Measurements from ENCODE around the gene SND1.

Gene SND1

DNA sequence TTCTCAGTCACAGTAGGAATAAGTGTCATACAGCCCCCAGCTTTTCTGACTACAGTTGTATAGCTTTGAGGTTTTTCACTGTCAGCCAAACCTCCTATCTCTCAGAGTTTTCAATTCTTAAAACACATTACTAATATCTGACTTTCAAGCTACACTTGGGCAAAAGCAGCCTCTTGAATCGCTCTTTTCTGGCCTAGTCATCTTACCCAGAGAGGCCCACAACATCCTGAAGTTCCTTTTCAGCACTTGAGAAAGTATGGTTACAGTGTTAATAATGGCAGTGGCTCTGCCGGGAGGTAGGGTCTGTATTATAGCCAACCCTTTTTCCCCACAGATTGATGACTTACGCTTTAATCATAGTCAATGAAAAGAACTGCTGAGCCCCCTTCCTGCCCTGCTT, 198.2 kb downstream of the SND1 start:
- TF ChIP-seq, protein P1, sequence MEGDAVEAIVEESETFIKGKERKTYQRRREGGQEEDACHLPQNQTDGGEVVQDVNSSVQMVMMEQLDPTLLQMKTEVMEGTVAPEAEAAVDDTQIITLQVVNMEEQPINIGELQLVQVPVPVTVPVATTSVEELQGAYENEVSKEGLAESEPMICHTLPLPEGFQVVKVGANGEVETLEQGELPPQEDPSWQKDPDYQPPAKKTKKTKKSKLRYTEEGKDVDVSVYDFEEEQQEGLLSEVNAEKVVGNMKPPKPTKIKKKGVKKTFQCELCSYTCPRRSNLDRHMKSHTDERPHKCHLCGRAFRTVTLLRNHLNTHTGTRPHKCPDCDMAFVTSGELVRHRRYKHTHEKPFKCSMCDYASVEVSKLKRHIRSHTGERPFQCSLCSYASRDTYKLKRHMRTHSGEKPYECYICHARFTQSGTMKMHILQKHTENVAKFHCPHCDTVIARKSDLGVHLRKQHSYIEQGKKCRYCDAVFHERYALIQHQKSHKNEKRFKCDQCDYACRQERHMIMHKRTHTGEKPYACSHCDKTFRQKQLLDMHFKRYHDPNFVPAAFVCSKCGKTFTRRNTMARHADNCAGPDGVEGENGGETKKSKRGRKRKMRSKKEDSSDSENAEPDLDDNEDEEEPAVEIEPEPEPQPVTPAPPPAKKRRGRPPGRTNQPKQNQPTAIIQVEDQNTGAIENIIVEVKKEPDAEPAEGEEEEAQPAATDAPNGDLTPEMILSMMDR (IDR thresholded peaks at IDR 0.05; ENCODE audit: insufficient read depth, missing control alignments), result no peak
- FAIRE-seq, result no peak

DNA sequence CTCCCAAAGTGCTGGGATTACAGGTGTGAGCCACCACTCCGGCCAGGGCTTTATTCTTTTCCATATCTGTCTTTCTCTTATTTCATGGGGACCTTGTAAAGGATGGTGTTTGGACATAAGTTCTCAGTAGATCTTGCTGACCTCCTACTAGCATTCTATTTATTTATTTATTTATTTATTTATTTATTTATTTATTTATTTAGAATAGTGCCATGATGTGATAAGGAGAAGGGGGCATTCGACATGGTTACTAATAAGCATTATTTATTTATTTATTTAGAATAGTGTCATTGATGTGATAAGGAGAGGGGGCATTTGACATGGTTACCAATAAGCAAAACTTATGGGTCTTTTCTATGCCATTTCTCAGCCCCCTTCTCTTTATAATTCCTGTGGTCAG, 202.4 kb downstream of the SND1 start:
- TF ChIP-seq, protein P1 (IDR thresholded peaks at IDR 0.05; ENCODE audit: insufficient read depth, missing control alignments), result no peak
- no peak for DNase-seq (ENCODE audit: insufficient read length, low spot score)
- FAIRE-seq, result no peak

More for the DNA sequence above, 198.2 kb downstream of the SND1 start:
- DNase-seq (ENCODE audit: insufficient read length, low spot score), result no peak

DNA sequence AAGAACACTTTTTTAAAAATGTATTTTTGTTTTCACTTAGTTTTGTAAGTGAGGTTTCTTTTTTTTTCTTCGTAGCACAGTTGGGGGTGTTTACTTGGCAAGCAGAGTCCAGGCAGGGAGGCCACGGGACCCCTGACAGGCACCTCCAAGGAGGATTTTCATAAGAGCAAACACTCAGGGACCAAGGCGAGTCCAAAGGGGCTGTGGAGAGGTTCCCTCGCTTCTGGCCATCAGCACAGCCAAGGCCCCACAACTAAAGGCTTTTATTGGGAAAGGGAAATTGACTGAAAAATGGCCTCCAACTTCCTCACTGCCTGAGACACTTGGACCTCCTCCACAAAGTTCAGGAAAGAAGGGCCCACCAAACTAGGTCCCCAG, 205.5 kb downstream of the SND1 start:
- DNase-seq (ENCODE audit: insufficient read length, low spot score), result no peak
- no peak for FAIRE-seq
- TF ChIP-seq, protein P1 (IDR thresholded peaks at IDR 0.05; ENCODE audit: insufficient read depth, missing control alignments), result no peak

DNA sequence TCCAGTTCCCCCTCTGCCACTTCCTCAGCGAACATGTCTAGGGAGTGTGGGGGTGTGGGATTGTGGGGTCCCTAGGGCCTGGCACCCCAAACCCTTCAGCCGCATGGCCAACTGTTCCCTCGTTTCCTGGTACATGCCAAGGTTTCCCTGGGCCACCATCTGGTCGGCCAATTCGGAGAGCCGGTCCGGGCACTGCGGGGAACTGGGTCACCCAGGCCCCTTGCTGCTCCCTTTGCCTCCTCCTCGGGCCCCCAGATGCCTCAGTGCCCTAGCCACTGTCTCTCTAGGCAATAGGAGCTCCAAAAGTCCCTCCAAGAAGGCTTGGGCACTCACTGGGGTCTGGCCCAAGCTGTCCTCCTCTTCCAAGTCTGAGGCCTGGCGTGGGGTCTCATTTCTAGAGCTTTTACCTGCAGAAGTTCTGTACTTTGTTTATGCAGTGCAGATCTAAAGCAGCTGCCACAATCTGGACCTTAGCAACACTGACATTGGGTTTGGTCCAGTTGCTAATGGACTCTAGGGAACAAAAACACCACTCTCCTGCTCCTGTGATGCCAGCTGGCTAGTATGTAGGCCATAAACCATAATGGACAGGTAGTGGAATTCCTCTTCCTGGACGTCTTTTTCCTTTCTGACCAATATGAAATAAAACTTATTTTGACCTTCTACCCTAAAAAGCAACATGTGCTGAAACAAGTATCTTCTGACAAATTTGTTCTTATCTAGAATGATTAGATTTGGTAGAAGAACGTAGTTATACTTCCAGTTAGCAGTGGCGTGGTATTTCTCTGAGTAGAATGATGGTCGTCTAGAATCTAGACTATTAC, 206.3 kb downstream of the SND1 start:
- DNase-seq (ENCODE audit: insufficient read length, low spot score) (no peak), FAIRE-seq (no peak)
- TF ChIP-seq, protein P1 (IDR thresholded peaks at IDR 0.05; ENCODE audit: insufficient read depth, missing control alignments), result no peak

DNA sequence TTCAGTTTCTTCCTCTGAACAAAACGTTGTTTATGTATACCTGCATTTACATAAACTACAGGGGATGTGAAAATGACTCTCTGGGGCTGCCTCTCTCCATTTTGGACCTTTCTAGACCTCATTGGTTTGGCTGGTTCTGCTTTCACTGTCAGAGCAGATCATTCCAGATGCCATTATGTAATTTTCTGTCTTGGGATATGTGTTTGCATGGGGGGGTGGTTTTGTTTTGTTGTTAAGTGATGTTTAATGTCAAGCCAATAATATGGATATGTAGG, 206.9 kb downstream of the SND1 start:
- FAIRE-seq (no peak), DNase-seq (ENCODE audit: insufficient read length, low spot score) (no peak)
- TF ChIP-seq, protein P1 (IDR thresholded peaks at IDR 0.05; ENCODE audit: insufficient read depth, missing control alignments), result no peak

DNA sequence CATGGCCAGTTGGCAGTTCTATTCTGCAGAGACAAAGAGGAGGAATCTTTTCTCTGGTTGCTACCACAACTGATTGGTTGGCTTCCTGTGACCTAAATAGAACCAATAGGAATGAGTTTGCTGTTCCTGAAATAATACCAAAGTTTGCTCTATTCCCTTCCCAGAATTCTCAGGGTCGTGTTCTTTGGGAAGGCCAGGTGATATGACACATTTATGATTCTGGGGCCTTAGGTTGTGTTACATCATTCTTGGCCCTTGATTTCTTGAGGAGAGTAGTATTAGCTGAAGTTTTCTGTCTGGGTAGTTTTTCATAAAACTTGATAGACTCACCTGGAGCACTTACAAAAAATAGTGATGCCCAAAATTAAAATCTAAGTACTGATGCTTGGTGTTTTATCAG, 207.3 kb downstream of the SND1 start:
- DNase-seq (ENCODE audit: insufficient read length, low spot score) (no peak), FAIRE-seq (no peak)
- TF ChIP-seq, protein P1 (IDR thresholded peaks at IDR 0.05; ENCODE audit: insufficient read depth, missing control alignments), result no peak

DNA sequence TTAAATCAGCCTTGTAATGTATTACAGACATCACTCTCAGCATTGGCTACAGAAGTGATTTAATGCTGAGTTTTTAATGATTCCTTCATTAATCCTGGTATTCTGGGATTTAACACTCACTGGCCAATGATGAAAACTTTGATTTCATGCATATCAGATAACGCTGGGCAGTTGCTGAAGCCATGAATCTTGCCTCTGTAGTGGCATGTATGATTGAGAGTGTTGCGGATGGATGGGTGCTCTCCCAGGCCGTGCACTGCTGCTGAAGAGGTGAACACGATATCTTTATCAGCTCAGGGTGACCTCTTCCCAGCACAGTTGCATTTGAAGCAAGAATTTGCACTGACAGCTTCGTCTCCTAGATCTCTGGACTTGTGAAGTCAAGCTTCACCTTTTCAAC, 210.5 kb downstream of the SND1 start:
- DNase-seq (ENCODE audit: insufficient read length, low spot score) (no peak), FAIRE-seq (no peak)
- TF ChIP-seq, protein P1 (IDR thresholded peaks at IDR 0.05; ENCODE audit: insufficient read depth, missing control alignments), result no peak

Measured in D721Med (cell line).